ENCODE data around the gene HIGD2A. TPM values are rescaled to one million over a fixed set of nuclear protein-coding genes. Genes with fewer than 3 reads are reported as not detected.

HIGD2A gene
- total RNA-seq, 1 experiment from 2014 or later = 98.2 TPM

DNA sequence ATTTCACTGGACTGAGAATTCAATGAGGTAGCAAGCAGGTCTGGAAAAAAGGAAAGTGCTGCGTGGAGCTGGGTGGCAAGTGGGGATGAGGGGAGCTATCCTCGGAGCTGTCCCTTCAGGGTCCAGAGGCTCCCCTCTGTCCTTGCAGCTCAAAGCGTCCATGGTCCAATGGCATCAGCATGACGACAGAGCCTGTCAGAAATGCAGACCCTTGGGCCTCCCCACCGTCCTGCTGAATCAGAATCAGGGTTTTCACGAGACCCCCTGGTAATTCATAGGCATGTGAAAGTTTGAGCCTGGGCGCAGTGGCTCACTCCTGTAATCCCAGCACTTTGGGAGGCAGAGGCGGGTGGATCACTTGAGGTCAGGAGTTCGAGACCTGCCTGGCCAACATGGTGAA is 5.5 kb downstream of the HIGD2A start:
- DNase-seq (ENCODE audit: low spot score) (no peak), ATAC-seq (no peak)
- Mint-ChIP-seq H3K4me3 (no peak overlapping the region), H3K4me1 (0 out of 2 replicates have a peak, but pooled peaks cover 3% of the 10 kb centered on the region), H3K36me3 (no peaks in the 10 kb centered on the region), H3K9me3 (no peaks in the 10 kb centered on the region), H3K27me3 (ENCODE audit: low read depth) (no peaks in the 10 kb centered on the region; the same call in 1 of the 2 replicates), H3K27ac (no peak overlapping the region)
- POLR2A ChIA-PET = no interaction called here
- CTCF ChIA-PET = interaction anchor here (0.6 to 4.2 kb wide), 2 partner anchors 11 to 523 kb away, joined by 3 to 22 read pairs; partner anchors contain the start of gene CPLX2
- TF ChIP-seq, protein P1, sequence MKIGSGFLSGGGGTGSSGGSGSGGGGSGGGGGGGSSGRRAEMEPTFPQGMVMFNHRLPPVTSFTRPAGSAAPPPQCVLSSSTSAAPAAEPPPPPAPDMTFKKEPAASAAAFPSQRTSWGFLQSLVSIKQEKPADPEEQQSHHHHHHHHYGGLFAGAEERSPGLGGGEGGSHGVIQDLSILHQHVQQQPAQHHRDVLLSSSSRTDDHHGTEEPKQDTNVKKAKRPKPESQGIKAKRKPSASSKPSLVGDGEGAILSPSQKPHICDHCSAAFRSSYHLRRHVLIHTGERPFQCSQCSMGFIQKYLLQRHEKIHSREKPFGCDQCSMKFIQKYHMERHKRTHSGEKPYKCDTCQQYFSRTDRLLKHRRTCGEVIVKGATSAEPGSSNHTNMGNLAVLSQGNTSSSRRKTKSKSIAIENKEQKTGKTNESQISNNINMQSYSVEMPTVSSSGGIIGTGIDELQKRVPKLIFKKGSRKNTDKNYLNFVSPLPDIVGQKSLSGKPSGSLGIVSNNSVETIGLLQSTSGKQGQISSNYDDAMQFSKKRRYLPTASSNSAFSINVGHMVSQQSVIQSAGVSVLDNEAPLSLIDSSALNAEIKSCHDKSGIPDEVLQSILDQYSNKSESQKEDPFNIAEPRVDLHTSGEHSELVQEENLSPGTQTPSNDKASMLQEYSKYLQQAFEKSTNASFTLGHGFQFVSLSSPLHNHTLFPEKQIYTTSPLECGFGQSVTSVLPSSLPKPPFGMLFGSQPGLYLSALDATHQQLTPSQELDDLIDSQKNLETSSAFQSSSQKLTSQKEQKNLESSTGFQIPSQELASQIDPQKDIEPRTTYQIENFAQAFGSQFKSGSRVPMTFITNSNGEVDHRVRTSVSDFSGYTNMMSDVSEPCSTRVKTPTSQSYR (CRISPR knock-in tag; IDR thresholded peaks at IDR 0.05) = no peak
- TF ChIP-seq NFYB (CRISPR knock-in tag; conservative IDR thresholded peaks at IDR 0.05; ENCODE audit: low read depth) (no peak), RELA (CRISPR knock-in tag; IDR thresholded peaks at IDR 0.05; ENCODE audit: borderline replicate concordance) (no peak), ZNF138 (CRISPR knock-in tag; conservative IDR thresholded peaks at IDR 0.05) (no peak), ESRRA (CRISPR knock-in tag; IDR thresholded peaks at IDR 0.05; ENCODE audit: borderline replicate concordance) (no peak), ZNF219 (CRISPR knock-in tag; IDR thresholded peaks at IDR 0.05; ENCODE audit: borderline replicate concordance) (no peak), TEAD1 (CRISPR knock-in tag; IDR thresholded peaks at IDR 0.05) (no peak), NR3C1 (CRISPR knock-in tag; conservative IDR thresholded peaks at IDR 0.05; ENCODE audit: low read depth) (no peak), JAZF1 (CRISPR knock-in tag; IDR thresholded peaks at IDR 0.05) (no peak), ZNF232 (CRISPR knock-in tag; IDR thresholded peaks at IDR 0.05) (no peak), GRHL2 (CRISPR knock-in tag; IDR thresholded peaks at IDR 0.05; ENCODE audit: insufficient replicate concordance, severe bottlenecking) (no peak), NFE2L1 (CRISPR knock-in tag; IDR thresholded peaks at IDR 0.05) (no peak), ATF1 (CRISPR knock-in tag; IDR thresholded peaks at IDR 0.05) (no peak)
- TF ChIP-seq, protein P2, sequence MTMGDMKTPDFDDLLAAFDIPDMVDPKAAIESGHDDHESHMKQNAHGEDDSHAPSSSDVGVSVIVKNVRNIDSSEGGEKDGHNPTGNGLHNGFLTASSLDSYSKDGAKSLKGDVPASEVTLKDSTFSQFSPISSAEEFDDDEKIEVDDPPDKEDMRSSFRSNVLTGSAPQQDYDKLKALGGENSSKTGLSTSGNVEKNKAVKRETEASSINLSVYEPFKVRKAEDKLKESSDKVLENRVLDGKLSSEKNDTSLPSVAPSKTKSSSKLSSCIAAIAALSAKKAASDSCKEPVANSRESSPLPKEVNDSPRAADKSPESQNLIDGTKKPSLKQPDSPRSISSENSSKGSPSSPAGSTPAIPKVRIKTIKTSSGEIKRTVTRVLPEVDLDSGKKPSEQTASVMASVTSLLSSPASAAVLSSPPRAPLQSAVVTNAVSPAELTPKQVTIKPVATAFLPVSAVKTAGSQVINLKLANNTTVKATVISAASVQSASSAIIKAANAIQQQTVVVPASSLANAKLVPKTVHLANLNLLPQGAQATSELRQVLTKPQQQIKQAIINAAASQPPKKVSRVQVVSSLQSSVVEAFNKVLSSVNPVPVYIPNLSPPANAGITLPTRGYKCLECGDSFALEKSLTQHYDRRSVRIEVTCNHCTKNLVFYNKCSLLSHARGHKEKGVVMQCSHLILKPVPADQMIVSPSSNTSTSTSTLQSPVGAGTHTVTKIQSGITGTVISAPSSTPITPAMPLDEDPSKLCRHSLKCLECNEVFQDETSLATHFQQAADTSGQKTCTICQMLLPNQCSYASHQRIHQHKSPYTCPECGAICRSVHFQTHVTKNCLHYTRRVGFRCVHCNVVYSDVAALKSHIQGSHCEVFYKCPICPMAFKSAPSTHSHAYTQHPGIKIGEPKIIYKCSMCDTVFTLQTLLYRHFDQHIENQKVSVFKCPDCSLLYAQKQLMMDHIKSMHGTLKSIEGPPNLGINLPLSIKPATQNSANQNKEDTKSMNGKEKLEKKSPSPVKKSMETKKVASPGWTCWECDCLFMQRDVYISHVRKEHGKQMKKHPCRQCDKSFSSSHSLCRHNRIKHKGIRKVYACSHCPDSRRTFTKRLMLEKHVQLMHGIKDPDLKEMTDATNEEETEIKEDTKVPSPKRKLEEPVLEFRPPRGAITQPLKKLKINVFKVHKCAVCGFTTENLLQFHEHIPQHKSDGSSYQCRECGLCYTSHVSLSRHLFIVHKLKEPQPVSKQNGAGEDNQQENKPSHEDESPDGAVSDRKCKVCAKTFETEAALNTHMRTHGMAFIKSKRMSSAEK (CRISPR knock-in tag; IDR thresholded peaks at IDR 0.05; ENCODE audit: borderline replicate concordance) = no peak
- TF ChIP-seq, protein P3, sequence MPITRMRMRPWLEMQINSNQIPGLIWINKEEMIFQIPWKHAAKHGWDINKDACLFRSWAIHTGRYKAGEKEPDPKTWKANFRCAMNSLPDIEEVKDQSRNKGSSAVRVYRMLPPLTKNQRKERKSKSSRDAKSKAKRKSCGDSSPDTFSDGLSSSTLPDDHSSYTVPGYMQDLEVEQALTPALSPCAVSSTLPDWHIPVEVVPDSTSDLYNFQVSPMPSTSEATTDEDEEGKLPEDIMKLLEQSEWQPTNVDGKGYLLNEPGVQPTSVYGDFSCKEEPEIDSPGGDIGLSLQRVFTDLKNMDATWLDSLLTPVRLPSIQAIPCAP (CRISPR knock-in tag; IDR thresholded peaks at IDR 0.05) = no peak
- TF ChIP-seq, protein P4, sequence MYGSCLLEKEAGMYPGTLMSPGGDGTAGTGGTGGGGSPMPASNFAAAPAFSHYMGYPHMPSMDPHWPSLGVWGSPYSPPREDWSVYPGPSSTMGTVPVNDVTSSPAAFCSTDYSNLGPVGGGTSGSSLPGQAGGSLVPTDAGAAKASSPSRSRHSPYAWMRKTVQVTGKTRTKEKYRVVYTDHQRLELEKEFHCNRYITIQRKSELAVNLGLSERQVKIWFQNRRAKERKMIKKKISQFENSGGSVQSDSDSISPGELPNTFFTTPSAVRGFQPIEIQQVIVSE (CRISPR knock-in tag; IDR thresholded peaks at IDR 0.05; ENCODE audit: borderline replicate concordance) = no peak
- TF ChIP-seq, protein P5, sequence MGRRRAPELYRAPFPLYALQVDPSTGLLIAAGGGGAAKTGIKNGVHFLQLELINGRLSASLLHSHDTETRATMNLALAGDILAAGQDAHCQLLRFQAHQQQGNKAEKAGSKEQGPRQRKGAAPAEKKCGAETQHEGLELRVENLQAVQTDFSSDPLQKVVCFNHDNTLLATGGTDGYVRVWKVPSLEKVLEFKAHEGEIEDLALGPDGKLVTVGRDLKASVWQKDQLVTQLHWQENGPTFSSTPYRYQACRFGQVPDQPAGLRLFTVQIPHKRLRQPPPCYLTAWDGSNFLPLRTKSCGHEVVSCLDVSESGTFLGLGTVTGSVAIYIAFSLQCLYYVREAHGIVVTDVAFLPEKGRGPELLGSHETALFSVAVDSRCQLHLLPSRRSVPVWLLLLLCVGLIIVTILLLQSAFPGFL (CRISPR knock-in tag; IDR thresholded peaks at IDR 0.05; ENCODE audit: borderline replicate concordance) = no peak

Measured in WTC11 (cell line).